GM23248 (cell line): ENCODE data around the gene SPTBN4. TPM values are rescaled to one million over a fixed set of nuclear protein-coding genes. Genes with fewer than 3 reads are reported as not detected.

ENCODE experiments used
- DNase-seq: peaks from one replicate; pipeline ENCODE4 v3.0.0-alpha.2; 2015
- H2AFZ ChIP-seq: fragments of 200-600 bp; sonication (generic); 2 replicates; pipeline ENCODE4 v1.6.1; 2016; ENCODE audit warnings: antibody characterized with exemption
- H3F3A ChIP-seq: fragments of 200-600 bp; sonication (generic); 2 replicates; pipeline ENCODE4 v1.6.1; 2016; ENCODE audit warnings: mild to moderate bottlenecking, antibody characterized with exemption, mixed run types; ENCODE audit not compliant: insufficient read depth
- H3K27ac ChIP-seq: fragments of 200-600 bp; sonication (generic); 2 replicates; pipeline ENCODE4 v1.5.1; 2016; ENCODE audit warnings: mild to moderate bottlenecking
- H3K27me3 ChIP-seq: fragments of 200-600 bp; sonication (generic); replicated peaks from 2 replicates; pipeline ENCODE4 v1.6.1; 2016; ENCODE audit warnings: mild to moderate bottlenecking; ENCODE audit not compliant: insufficient read depth
- H3K36me3 ChIP-seq: fragments of 200-600 bp; sonication (generic); 2 replicates; pipeline ENCODE4 v1.6.1; 2016; ENCODE audit warnings: low read depth, mild to moderate bottlenecking
- H3K4me1 ChIP-seq: fragments of 200-600 bp; sonication (generic); 2 replicates; pipeline ENCODE4 v1.6.1; 2016; ENCODE audit warnings: mild to moderate bottlenecking; ENCODE audit not compliant: insufficient read depth
- H3K4me2 ChIP-seq: fragments of 200-600 bp; sonication (generic); one replicate; pipeline ENCODE4 v1.6.1; 2016; ENCODE audit warnings: mild to moderate bottlenecking; ENCODE audit not compliant: unreplicated experiment
- H3K4me3 ChIP-seq: fragments of 200-600 bp; sonication (generic); 2 replicates; pipeline ENCODE4 v1.5.1; 2016; ENCODE audit warnings: mild to moderate bottlenecking
- H3K79me2 ChIP-seq: fragments of 200-600 bp; sonication (generic); 2 replicates; pipeline ENCODE4 v1.6.1; 2016; ENCODE audit warnings: mild to moderate bottlenecking; ENCODE audit not compliant: insufficient read depth
- H3K9ac ChIP-seq: fragments of 200-600 bp; sonication (generic); 2 replicates; pipeline ENCODE4 v1.6.1; 2016; ENCODE audit warnings: mild to moderate bottlenecking
- H3K9me2 ChIP-seq: fragments of 200-600 bp; sonication (generic); 2 replicates; pipeline ENCODE4 v1.6.1; 2016; ENCODE audit warnings: mixed run types, mild to moderate bottlenecking, moderate library complexity; ENCODE audit not compliant: insufficient read depth
- H3K9me3 ChIP-seq: fragments of 200-600 bp; sonication (generic); one replicate; pipeline ENCODE4 v1.6.1; 2017; ENCODE audit warnings: low read depth
- H4K20me1 ChIP-seq: fragments of 200-600 bp; sonication (generic); 2 replicates; pipeline ENCODE4 v1.6.0; 2016; ENCODE audit not compliant: insufficient read depth
- EZH2 ChIP-seq: fragments of 200-600 bp; sonication (generic); IDR thresholded peaks from 2 replicates; pipeline ENCODE4 v1.6.1; 2018; ENCODE audit warnings: antibody characterized with exemption, mild to moderate bottlenecking; ENCODE audit not compliant: insufficient read depth, poor library complexity, severe bottlenecking
- EZH2phosphoT487 ChIP-seq: fragments of 200-600 bp; sonication (generic); IDR thresholded peaks from 2 replicates; pipeline ENCODE4 v1.6.1; 2018; ENCODE audit warnings: antibody characterized with exemption, moderate library complexity, mild to moderate bottlenecking, low read depth; ENCODE audit not compliant: insufficient read depth
- WGBS, 2 experiments: methylation state at CpG; one replicate each; pipeline ENCODE4 v1.1.6; 2015 to 2017; ENCODE audit warnings: low lambda C conversion rate in 2 of 2, low coverage in 1 of 2; ENCODE audit errors: missing lambda C conversion rate in 2 of 2; 5-methylcytosine and 5-hydroxymethylcytosine counted together
- in situ Hi-C: fragments of 300-500 bp; cut with MboI; formaldehyde crosslinking; loops from 2 replicates; pipeline ENCODE4 v1.15.0; 2020
- polyA plus RNA-seq: library from polyadenylated mRNA; unstranded; fragments of >200 nt; fragmentation: Nextera tagmentation; extraction: Ambion mirVana; gene quantifications from 2 replicates; pipeline ENCODE4 v1.2.1, GENCODE V29; 2016
- total RNA-seq: library from RNA; depleted of rRNA; stranded (reverse); fragments of >200 nt; shearing (Covaris generic); gene quantifications from 2 replicates; pipeline ENCODE4 v1.2.3, GENCODE V29; 2014

SPTBN4 gene
- total and polyA plus RNA-seq, 2 experiments from 2014 or later, result 0.69 to 2.1 TPM

DNA sequence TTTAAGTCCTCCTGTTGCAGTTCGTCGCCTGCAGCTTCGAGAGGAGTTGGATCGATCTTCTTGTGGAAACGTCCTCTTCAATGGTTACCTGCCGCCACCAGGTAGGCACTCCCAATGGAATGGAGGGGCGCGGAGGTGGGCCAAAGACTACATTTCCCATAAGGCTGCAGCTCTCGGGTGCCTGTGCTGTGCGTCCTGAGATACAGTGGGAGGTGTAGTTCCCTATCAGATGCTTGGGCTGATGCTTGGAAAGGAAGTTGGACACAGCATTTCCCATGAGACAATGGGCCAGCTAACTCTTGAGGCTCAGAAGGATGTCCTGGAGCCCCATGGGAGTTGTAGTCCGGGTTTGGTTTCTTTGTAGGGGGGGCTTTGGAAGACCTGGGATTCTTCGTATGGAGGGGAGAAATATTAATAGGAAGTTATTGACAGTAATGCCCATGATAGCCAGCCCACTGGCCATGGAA is 111.7 kb downstream of the SPTBN4 start:
- Histone ChIP-seq H3K36me3 (peaks cover 4% of the 10 kb centered on the region; the same call in 1 of the 2 replicates), H3K9me3 (no peaks in the 10 kb centered on the region), H3F3A (no peaks in the 10 kb centered on the region), H3K27ac (no peak overlapping the region), H4K20me1 (no peaks in the 10 kb centered on the region), H3K4me1 (peaks cover 6% of the 10 kb centered on the region), H3K9ac (no peak overlapping the region), H3K27me3 (no peaks in the 10 kb centered on the region), H3K9me2 (no peaks in the 10 kb centered on the region), H3K4me3 (no peak overlapping the region), H3K79me2 (no peaks in the 10 kb centered on the region), H2AFZ (no peak overlapping the region), H3K4me2 (no peak overlapping the region)
- no peak for TF ChIP-seq EZH2
- DNase-seq, result peak; percentile 28
- in situ Hi-C loops, result no loop called here
- WGBS, 2 experiments, result 85 to 88% methylated on average over 12 of the region's 12 CpGs

GRCh38 chr19:40580619-40581018 is 113.8 kb downstream of the SPTBN4 start:
- Histone ChIP-seq H3K4me3 (no peak overlapping the region), H3K27me3 (no peaks in the 10 kb centered on the region), H3K4me1 (peaks cover 6% of the 10 kb centered on the region), H3K4me2 (no peak overlapping the region), H3K9me3 (no peaks in the 10 kb centered on the region), H2AFZ (no peak overlapping the region), H3K79me2 (no peaks in the 10 kb centered on the region), H3F3A (peaks cover 13% of the 10 kb centered on the region; the same call in 1 of the 2 replicates), H4K20me1 (no peaks in the 10 kb centered on the region), H3K9me2 (no peaks in the 10 kb centered on the region), H3K36me3 (peaks cover 4% of the 10 kb centered on the region; the same call in 1 of the 2 replicates), H3K9ac (no peak overlapping the region), H3K27ac (no peak overlapping the region)
- DNase-seq, result no peak
- 97 to 98% methylated on average over 13 of the region's 13 CpGs for WGBS, 2 experiments
- TF ChIP-seq EZH2phosphoT487, result no peak
- no peak for TF ChIP-seq EZH2
- in situ Hi-C loops, result no loop called here

- Histone ChIP-seq H3K9ac (no peak overlapping the region), H3K4me2 (no peak overlapping the region), H3F3A (peaks cover 13% of the 10 kb centered on the region; the same call in 1 of the 2 replicates), H3K36me3 (peaks cover 4% of the 10 kb centered on the region; the same call in 1 of the 2 replicates), H3K27ac (no peak overlapping the region), H3K4me1 (peaks cover 6% of the 10 kb centered on the region), H4K20me1 (no peaks in the 10 kb centered on the region), H3K9me2 (no peaks in the 10 kb centered on the region), H2AFZ (no peak overlapping the region), H3K79me2 (no peaks in the 10 kb centered on the region), H3K9me3 (no peaks in the 10 kb centered on the region), H3K27me3 (no peaks in the 10 kb centered on the region), H3K4me3 (no peak overlapping the region)
- WGBS, 2 experiments, result 92 to 95% methylated on average over 5 of the region's 5 CpGs
- no peak for DNase-seq
- TF ChIP-seq EZH2, result no peak
- no peak for TF ChIP-seq EZH2phosphoT487
- in situ Hi-C loops, result no loop called here
Measured at GRCh38 chr19:40581531-40581930, 114.7 kb downstream of the SPTBN4 start.

DNA sequence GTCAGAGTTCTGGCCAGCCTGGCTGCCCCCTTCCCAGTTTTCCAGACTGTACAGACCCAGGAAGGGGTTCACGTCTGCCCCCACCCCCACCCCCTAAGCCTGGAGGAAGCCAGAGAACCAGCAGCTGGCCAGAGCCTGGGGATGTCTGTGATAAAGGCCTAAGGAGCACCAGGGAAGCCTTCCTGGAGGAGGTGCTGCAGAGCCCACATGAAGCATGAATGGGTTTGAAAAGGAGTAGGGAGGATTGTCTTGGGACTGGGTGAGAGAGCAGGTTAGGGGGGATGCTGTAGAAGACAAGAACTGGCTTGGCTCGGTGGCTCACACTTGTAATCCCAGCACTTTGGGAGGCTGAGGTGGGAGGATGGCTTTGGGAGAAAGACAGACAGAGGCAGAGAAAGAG is 115.7 kb downstream of the SPTBN4 start:
- in situ Hi-C loops, result no loop called here
- no peaks in the 10 kb centered on the region for H3K9me2 ChIP-seq
- no peak overlapping the region for H2AFZ ChIP-seq
- TF ChIP-seq EZH2phosphoT487 (no peak), EZH2 (no peak)
- no peaks in the 10 kb centered on the region for H3K79me2 ChIP-seq
- H3F3A ChIP-seq, result peaks cover 13% of the 10 kb centered on the region; the same call in 1 of the 2 replicates
- H3K9ac ChIP-seq, result no peak overlapping the region
- no peak for DNase-seq
- no peak overlapping the region for H3K4me2 ChIP-seq
- H3K4me1 ChIP-seq, result peaks cover 4% of the 10 kb centered on the region
- 70 to 78% methylated on average over 2 of the region's 2 CpGs for WGBS, 2 experiments
- peaks cover 4% of the 10 kb centered on the region; the same call in 1 of the 2 replicates for H3K36me3 ChIP-seq
- no peak overlapping the region for H3K27ac ChIP-seq
- H3K9me3 ChIP-seq, result no peaks in the 10 kb centered on the region
- H3K4me3 ChIP-seq, result no peak overlapping the region
- no peaks in the 10 kb centered on the region for H4K20me1 ChIP-seq
- no peaks in the 10 kb centered on the region for H3K27me3 ChIP-seq

- H3K4me2 ChIP-seq, result no peak overlapping the region
- H3K27ac ChIP-seq, result no peak overlapping the region
- no peak overlapping the region for H3K9ac ChIP-seq
- H3F3A ChIP-seq, result peaks cover 13% of the 10 kb centered on the region; the same call in 1 of the 2 replicates
- H3K4me3 ChIP-seq, result no peak overlapping the region
- no peaks in the 10 kb centered on the region for H3K4me1 ChIP-seq
- DNase-seq, result no peak
- 93 to 94% methylated on average over 10 to 14 of the region's 14 CpGs for WGBS, 2 experiments
- H3K36me3 ChIP-seq, result peaks cover 4% of the 10 kb centered on the region; the same call in 1 of the 2 replicates
- TF ChIP-seq EZH2 (no peak), EZH2phosphoT487 (no peak)
- no peaks in the 10 kb centered on the region for H3K9me3 ChIP-seq
- no peak overlapping the region for H2AFZ ChIP-seq
- H3K9me2 ChIP-seq, result no peaks in the 10 kb centered on the region
- in situ Hi-C loops, result no loop called here
- H3K27me3 ChIP-seq, result no peaks in the 10 kb centered on the region
- H4K20me1 ChIP-seq, result no peaks in the 10 kb centered on the region
- no peaks in the 10 kb centered on the region for H3K79me2 ChIP-seq
Measured at GRCh38 chr19:40583283-40583682, 116.5 kb downstream of the SPTBN4 start.
